ENCODE results near the gene LAIR1. TPM values are rescaled to one million over a fixed set of nuclear protein-coding genes. Genes with fewer than 3 reads are reported as not detected.

LAIR1 gene
- total RNA-seq, 4 donors from 2014 or later, result 4.8 to 22.5 (median 8.3) TPM

DNA sequence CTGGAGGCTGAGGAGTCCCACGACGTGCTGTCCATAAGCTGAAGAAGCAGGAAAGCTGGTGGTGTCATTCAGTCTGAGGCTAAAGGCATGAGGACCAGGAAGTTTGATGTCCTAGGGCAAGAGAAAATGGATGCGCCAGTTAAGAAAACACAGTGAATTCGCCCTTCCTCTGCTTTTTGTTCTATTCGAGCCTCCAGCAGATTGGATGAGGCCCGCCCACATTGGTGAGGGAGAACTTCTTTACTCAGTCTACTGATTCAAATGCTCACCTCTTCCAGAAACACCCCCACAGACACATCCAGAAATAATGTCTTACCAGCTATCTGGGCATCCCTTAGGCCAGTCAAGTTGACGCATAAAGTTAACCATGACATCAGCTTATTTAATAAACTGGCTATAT lies 43.0 kb upstream of the LAIR1 start:
- Histone ChIP-seq H3K36me3 (no peaks in the 10 kb centered on the region), H3K9me3 (no peaks in the 10 kb centered on the region), H3K4me3 (no peak overlapping the region), H3K27me3 (peaks cover 46% of the 10 kb centered on the region), H3K4me1 (no peaks in the 10 kb centered on the region), H3K27ac (no peak overlapping the region)
- no peak for ATAC-seq
- TF ChIP-seq EP300 (IDR thresholded peaks at IDR 0.05) (no peak), CTCF (IDR thresholded peaks at IDR 0.05) (no peak), POLR2AphosphoS5 (IDR thresholded peaks at IDR 0.05) (no peak), POLR2A (IDR thresholded peaks at IDR 0.05) (no peak)
- 78% methylated on average over 7 of the region's 7 CpGs for WGBS, 2 donors (ENCODE audit: low coverage in 1 of 2)

- no peaks in the 10 kb centered on the region for H3K36me3 ChIP-seq
- H3K27me3 ChIP-seq, result peaks cover 29% of the 10 kb centered on the region
- H3K4me3 ChIP-seq, result no peak overlapping the region
- ATAC-seq, result no peak
- no peaks in the 10 kb centered on the region for H3K9me3 ChIP-seq
- no peaks in the 10 kb centered on the region for H3K4me1 ChIP-seq
- TF ChIP-seq EP300 (IDR thresholded peaks at IDR 0.05), result no peak
- TF ChIP-seq CTCF (IDR thresholded peaks at IDR 0.05), result no peak
- no peak for TF ChIP-seq POLR2A (IDR thresholded peaks at IDR 0.05)
- TF ChIP-seq POLR2AphosphoS5 (IDR thresholded peaks at IDR 0.05), result no peak
- no peak overlapping the region for H3K27ac ChIP-seq
Measured at GRCh38 chr19:54405628-54406027, 40.9 kb upstream of the LAIR1 start.

- Histone ChIP-seq H3K9me3 (peaks cover 0 to 7% (median 0%) of the 10 kb centered on the region in 3 donors), H3K36me3 (no peaks in the 10 kb centered on the region), H3K27ac (no peak overlapping the region), H3K4me3 (no peak overlapping the region), H3K27me3 (peaks cover 25% of the 10 kb centered on the region), H3K4me1 (no peaks in the 10 kb centered on the region)
- no peak for ATAC-seq
- 66 to 68% methylated on average over 4 of the region's 8 CpGs for WGBS, 2 donors (ENCODE audit: low coverage in 1 of 2)
- TF ChIP-seq POLR2A (IDR thresholded peaks at IDR 0.05) (no peak), POLR2AphosphoS5 (IDR thresholded peaks at IDR 0.05) (no peak), EP300 (IDR thresholded peaks at IDR 0.05) (no peak), CTCF (IDR thresholded peaks at IDR 0.05) (no peak)
Measured at GRCh38 chr19:54403054-54403453, 38.3 kb upstream of the LAIR1 start.

GRCh38 chr19:54400913-54401312 lies 36.2 kb upstream of the LAIR1 start:
- no peak for TF ChIP-seq EP300 (IDR thresholded peaks at IDR 0.05)
- TF ChIP-seq POLR2A (IDR thresholded peaks at IDR 0.05), result no peak
- H3K27me3 ChIP-seq, result peaks cover 37% of the 10 kb centered on the region
- ATAC-seq, result no peak
- no peak overlapping the region for H3K4me3 ChIP-seq
- H3K27ac ChIP-seq, result no peak overlapping the region
- no peaks in the 10 kb centered on the region for H3K4me1 ChIP-seq
- 48 to 68% methylated on average over 6 of the region's 6 CpGs for WGBS, 2 donors (ENCODE audit: low coverage in 1 of 2)
- no peaks in the 10 kb centered on the region for H3K36me3 ChIP-seq
- peaks cover 0 to 7% (median 0%) of the 10 kb centered on the region in 3 donors for H3K9me3 ChIP-seq

- H3K4me3 ChIP-seq, result no peak overlapping the region
- 38 to 60% methylated on average over 1 to 2 of the region's 2 CpGs for WGBS, 2 donors (ENCODE audit: low coverage in 1 of 2)
- H3K36me3 ChIP-seq, result no peaks in the 10 kb centered on the region
- H3K4me1 ChIP-seq, result no peaks in the 10 kb centered on the region
- no peak for ATAC-seq
- H3K27me3 ChIP-seq, result peaks cover 53% of the 10 kb centered on the region
- TF ChIP-seq CTCF (IDR thresholded peaks at IDR 0.05) (no peak), POLR2A (IDR thresholded peaks at IDR 0.05) (no peak), EP300 (IDR thresholded peaks at IDR 0.05) (no peak), POLR2AphosphoS5 (IDR thresholded peaks at IDR 0.05) (no peak)
- H3K9me3 ChIP-seq, result peaks cover 0 to 7% (median 0%) of the 10 kb centered on the region in 3 donors
- no peak overlapping the region for H3K27ac ChIP-seq
Measured at GRCh38 chr19:54399189-54399588, 34.5 kb upstream of the LAIR1 start.
